K562 (cell line): Measurements from ENCODE around the gene SACM1L. TPM values are rescaled to one million over a fixed set of nuclear protein-coding genes. Genes with fewer than 3 reads are reported as not detected.

ENCODE experiments used
- CHD1 ChIP-seq: fragments of 200-600 bp; sonication (generic); IDR thresholded peaks from one replicate; pipeline ENCODE4 v1.6.1; 2012; ENCODE audit warnings: mild to moderate bottlenecking, moderate library complexity, low read length, inconsistent platforms
- CREBBP ChIP-seq: IDR thresholded peaks from one replicate; pipeline ENCODE4 v1.6.1; 2012; ENCODE audit warnings: low read depth, mild to moderate bottlenecking, control low read depth, inconsistent platforms, low read length
- CTCFL ChIP-seq: IDR thresholded peaks from 2 replicates; pipeline ENCODE4 v1.6.1; 2011; ENCODE audit warnings: borderline replicate concordance, low read depth, mild to moderate bottlenecking, moderate library complexity, low read length; ENCODE audit not compliant: insufficient read depth, poor library complexity, severe bottlenecking
- EP400 ChIP-seq: fragments of 450-650 bp; IDR thresholded peaks from 2 replicates; pipeline ENCODE4 v1.6.1; 2017; ENCODE audit warnings: antibody characterized with exemption, mild to moderate bottlenecking, moderate library complexity
- FOXO4 ChIP-seq: fragments of 450-650 bp; formaldehyde crosslinking; IDR thresholded peaks from 2 replicates; pipeline ENCODE4 v1.4.0; 2020; ENCODE audit warnings: mild to moderate bottlenecking, moderate library complexity
- KAT7 ChIP-seq: sonication (generic); formaldehyde crosslinking; IDR thresholded peaks from 2 replicates; pipeline ENCODE4 v1.8.0; 2022; ENCODE audit warnings: missing genetic modification reagents, mild to moderate bottlenecking, borderline replicate concordance
- LARP7 ChIP-seq: fragments of 450-650 bp; IDR thresholded peaks from 2 replicates; pipeline ENCODE4 v1.6.1; 2016
- RBM15 ChIP-seq: fragments of 200-400 bp; formaldehyde crosslinking; IDR thresholded peaks from 2 replicates; pipeline ENCODE4 v1.6.1; 2018; ENCODE audit warnings: mild to moderate bottlenecking, low read length, moderate library complexity; ENCODE audit not compliant: insufficient read depth
- RCOR1 ChIP-seq, 2 experiments: IDR thresholded peaks; 2 replicates each; pipeline ENCODE4 v1.6.1; 2012; ENCODE audit warnings: low read depth in 2 of 2, low read length in 2 of 2, borderline replicate concordance in 1 of 2, improper control_type of control experiment in 1 of 2
- SRSF1 ChIP-seq: fragments of 200-400 bp; formaldehyde crosslinking; IDR thresholded peaks from 2 replicates; pipeline ENCODE4 v1.6.1; 2017; ENCODE audit warnings: mild to moderate bottlenecking, low read depth, low read length, moderate library complexity
- STAT6 ChIP-seq: sonication (generic); formaldehyde crosslinking; IDR thresholded peaks from 2 replicates; pipeline ENCODE4 v1.8.1; 2023; ENCODE audit warnings: mild to moderate bottlenecking, missing genetic modification reagents
- THAP12 ChIP-seq: fragments of 250-450 bp; sonication (Bioruptor Pico); IDR thresholded peaks from 2 replicates; pipeline ENCODE4 v1.9.0; 2021; ENCODE audit warnings: mild to moderate bottlenecking, inconsistent platforms
- ZMIZ1 ChIP-seq, 2 experiments: fragments of 150-350 bp in 1 of 2; IDR thresholded peaks; 2 replicates each; pipeline ENCODE4 v1.6.1; 2012 to 2016; ENCODE audit warnings: low read depth in 2 of 2, low read length in 2 of 2, mild to moderate bottlenecking in 1 of 2, moderate library complexity in 1 of 2
- ZNF785 ChIP-seq: fragments of 250-450 bp; sonication (Bioruptor Pico); IDR thresholded peaks from 2 replicates; pipeline ENCODE4 v1.4.0; 2020; ENCODE audit warnings: mild to moderate bottlenecking
- polyA plus RNA-seq, 8 experiments: library from polyadenylated mRNA; depleted of rRNA in 4 of 8; stranded (reverse) in 5 of 8; unstranded in 3 of 8; fragments of >200 nt; fragmentation: Nextera tagmentation in 2 of 8; fragmentation: Illumina TruSeq in 1 of 8; extraction: Ambion mirVana in 2 of 8; extraction: Trizol in 1 of 8; gene quantifications; 2 replicates each; pipeline versions ENCODE4 v1.2.1 to v1.2.3, GENCODE V29; 2011 to 2014; ENCODE audit warnings: inconsistent platforms in 1 of 8, missing spikeins in 1 of 8
- total RNA-seq, 7 experiments: library from RNA; depleted of rRNA in 6 of 7; stranded (reverse); fragments of >200 nt in 6 of 7; fragmentation: Illumina TruSeq in 2 of 7; extraction: Trizol in 2 of 7; gene quantifications; 2 replicates each; pipeline versions ENCODE4 v1.2.1 to v1.2.3, GENCODE V29; 2011 to 2021; ENCODE audit warnings: low replicate concordance in 1 of 7

The SACM1L gene
- total and polyA plus RNA-seq, 9 of the 15 experiments (the other 6 are each of a cell fraction or from before 2014, with no cell fraction given) = 25.7 to 67.2 (median 40.3) TPM

GRCh38 chr3:45656575-45657363 is 32.4 kb upstream of the SACM1L start (continued):
- TF ChIP-seq CTCFL = peak; percentile 76
- no peak for TF ChIP-seq KAT7
- TF ChIP-seq EP400 = no peak
- TF ChIP-seq THAP12 (CRISPR knock-in tag) = no peak
- TF ChIP-seq CHD1 = no peak
- TF ChIP-seq LARP7 = no peak
- no peak for TF ChIP-seq STAT6 (CRISPR knock-in tag)
- no peak for TF ChIP-seq ZNF785 (CRISPR knock-in tag)
- TF ChIP-seq SRSF1 = no peak
- 0 out of 4 replicates have a peak, but pooled peaks of 1 of the 2 experiments have one; percentile 15 for TF ChIP-seq RCOR1 (IDR thresholded peaks at IDR 0.05; ENCODE audit: borderline replicate concordance in 1 of 2, low read depth in 2 of 2, low read length in 2 of 2)
- no peak for TF ChIP-seq FOXO4
- no peak for TF ChIP-seq RBM15
- peak in 1 of 2 experiments; percentile 41; a peak in 1 of 4 replicates for TF ChIP-seq ZMIZ1 (IDR thresholded peaks at IDR 0.05; ENCODE audit: low read depth in 2 of 2, low read length in 2 of 2)
- TF ChIP-seq CREBBP = no peak
